Suprapubic skin (tissue), 4 donors: Measurements from ENCODE around the gene BMPR1B.

Experiments used
- EP300 ChIP-seq: sonication (generic); formaldehyde crosslinking; IDR thresholded peaks from one replicate; pipeline ENCODE4 v1.6.1; 2017; ENCODE audit warnings: antibody characterized with exemption
- POLR2A ChIP-seq, 2 donors: fragments of 450-650 bp; IDR thresholded peaks; one replicate each; pipeline ENCODE4 v1.6.1; 2017; ENCODE audit warnings: antibody characterized with exemption in 2 of 2, mild to moderate bottlenecking in 2 of 2, moderate library complexity in 2 of 2
- POLR2AphosphoS5 ChIP-seq, 3 donors: sonication (generic); formaldehyde crosslinking; IDR thresholded peaks; one replicate each; pipeline ENCODE4 v1.6.1; 2017; ENCODE audit warnings: antibody characterized with exemption in 3 of 3
- TF ChIP-seq, protein P1 (sequence below), 2 donors: fragments of 200-600 bp in 1 of 2; fragments of 450-650 bp in 1 of 2; sonication (generic) in 1 of 2; IDR thresholded peaks; one replicate each; pipeline ENCODE4 v1.5.1; 2016 to 2019; ENCODE audit warnings: antibody characterized with exemption in 2 of 2, mild to moderate bottlenecking in 1 of 2, moderate library complexity in 1 of 2

DNA sequence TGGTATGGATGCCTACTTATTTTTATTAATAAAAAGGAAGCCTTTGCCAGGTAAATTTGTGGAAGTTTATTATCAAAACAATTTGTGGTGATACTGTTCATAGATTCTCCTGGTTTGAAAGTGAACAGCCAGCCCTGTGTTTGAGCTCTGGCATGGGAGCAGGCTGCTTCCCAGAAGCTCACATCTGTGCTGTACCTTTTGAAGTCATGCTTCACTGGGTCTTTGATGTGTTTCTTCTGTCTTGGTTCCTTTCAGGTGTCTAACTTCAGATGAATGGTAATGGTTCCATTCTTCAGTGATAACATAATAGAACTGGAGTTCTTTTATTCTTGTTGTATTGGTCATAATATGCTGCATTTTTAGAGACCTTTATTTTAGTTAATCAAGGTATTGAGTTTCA is 85.5 kb downstream of the BMPR1B start:
- TF ChIP-seq, protein P1, sequence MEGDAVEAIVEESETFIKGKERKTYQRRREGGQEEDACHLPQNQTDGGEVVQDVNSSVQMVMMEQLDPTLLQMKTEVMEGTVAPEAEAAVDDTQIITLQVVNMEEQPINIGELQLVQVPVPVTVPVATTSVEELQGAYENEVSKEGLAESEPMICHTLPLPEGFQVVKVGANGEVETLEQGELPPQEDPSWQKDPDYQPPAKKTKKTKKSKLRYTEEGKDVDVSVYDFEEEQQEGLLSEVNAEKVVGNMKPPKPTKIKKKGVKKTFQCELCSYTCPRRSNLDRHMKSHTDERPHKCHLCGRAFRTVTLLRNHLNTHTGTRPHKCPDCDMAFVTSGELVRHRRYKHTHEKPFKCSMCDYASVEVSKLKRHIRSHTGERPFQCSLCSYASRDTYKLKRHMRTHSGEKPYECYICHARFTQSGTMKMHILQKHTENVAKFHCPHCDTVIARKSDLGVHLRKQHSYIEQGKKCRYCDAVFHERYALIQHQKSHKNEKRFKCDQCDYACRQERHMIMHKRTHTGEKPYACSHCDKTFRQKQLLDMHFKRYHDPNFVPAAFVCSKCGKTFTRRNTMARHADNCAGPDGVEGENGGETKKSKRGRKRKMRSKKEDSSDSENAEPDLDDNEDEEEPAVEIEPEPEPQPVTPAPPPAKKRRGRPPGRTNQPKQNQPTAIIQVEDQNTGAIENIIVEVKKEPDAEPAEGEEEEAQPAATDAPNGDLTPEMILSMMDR (IDR thresholded peaks at IDR 0.05), result no peak
- no peak for TF ChIP-seq EP300
- TF ChIP-seq POLR2A (IDR thresholded peaks at IDR 0.05), result no peak
- no peak for TF ChIP-seq POLR2AphosphoS5 (IDR thresholded peaks at IDR 0.05)
